ENCODE measurements around the gene C10orf120. TPM values are rescaled to one million over a fixed set of nuclear protein-coding genes. Genes with fewer than 3 reads are reported as not detected.

The C10orf120 gene
- polyA plus RNA-seq (2013, experiment 1 of 2; ENCODE audit: insufficient read length): not detected
- polyA plus RNA-seq (2013, experiment 2 of 2; ENCODE audit: insufficient read length): not detected

GRCh38 chr10:122699796-122700455 lies at the start of gene C10orf120:
C10orf120 (minus strand) TSS chr10:122699846; CDS start chr10:122699790, 56 bp downstream.
- DNase-seq: no peak

DNA sequence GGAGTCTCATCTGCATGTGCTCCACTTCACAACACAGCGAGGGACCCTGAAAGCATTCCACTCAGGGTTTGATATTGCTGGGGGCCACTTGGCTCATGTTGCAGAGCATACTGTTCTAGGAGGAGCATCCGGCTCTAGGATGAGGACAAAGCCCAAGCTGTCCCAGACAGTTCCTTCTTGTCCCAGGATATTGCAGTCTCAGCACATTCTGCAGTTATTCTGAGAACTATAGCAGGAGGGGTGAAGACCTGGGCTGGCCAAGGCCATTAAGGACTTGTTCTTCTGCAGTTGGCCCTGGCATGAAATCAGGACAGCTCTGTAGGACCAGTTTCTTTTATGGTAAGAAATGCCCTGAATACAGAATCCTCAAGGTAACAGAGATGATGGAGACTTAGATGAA lies 48.9 kb upstream of the C10orf120 start:
- DNase-seq: no peak

GRCh38 chr10:122746408-122746807 lies 46.8 kb upstream of the C10orf120 start:
- DNase-seq: no peak

DNA sequence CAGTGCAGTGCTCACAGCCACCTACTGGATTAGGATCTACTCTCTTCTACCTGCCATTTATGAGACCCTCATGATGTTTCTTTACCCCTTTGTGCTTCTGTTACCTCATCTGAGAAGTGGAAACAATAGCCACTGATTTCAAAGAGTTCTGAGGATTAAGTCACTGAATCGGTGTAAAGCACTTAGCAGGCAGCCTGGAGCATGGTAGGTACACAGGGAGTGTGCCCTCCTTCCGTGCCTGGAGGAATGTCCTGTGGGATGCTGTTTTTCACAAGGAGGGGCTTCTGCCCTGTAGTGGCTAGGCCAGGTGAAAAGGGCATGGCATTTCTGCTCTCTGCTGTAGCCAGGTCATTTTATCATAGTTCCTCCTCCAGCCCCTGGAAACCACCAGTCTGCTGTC lies 44.6 kb upstream of the C10orf120 start:
- DNase-seq: no peak

GRCh38 chr10:122740640-122741039 lies 41.0 kb upstream of the C10orf120 start:
- DNase-seq: no peak

- DNase-seq: no peak
Observed at GRCh38 chr10:122738031-122738430, 38.4 kb upstream of the C10orf120 start.

DNA sequence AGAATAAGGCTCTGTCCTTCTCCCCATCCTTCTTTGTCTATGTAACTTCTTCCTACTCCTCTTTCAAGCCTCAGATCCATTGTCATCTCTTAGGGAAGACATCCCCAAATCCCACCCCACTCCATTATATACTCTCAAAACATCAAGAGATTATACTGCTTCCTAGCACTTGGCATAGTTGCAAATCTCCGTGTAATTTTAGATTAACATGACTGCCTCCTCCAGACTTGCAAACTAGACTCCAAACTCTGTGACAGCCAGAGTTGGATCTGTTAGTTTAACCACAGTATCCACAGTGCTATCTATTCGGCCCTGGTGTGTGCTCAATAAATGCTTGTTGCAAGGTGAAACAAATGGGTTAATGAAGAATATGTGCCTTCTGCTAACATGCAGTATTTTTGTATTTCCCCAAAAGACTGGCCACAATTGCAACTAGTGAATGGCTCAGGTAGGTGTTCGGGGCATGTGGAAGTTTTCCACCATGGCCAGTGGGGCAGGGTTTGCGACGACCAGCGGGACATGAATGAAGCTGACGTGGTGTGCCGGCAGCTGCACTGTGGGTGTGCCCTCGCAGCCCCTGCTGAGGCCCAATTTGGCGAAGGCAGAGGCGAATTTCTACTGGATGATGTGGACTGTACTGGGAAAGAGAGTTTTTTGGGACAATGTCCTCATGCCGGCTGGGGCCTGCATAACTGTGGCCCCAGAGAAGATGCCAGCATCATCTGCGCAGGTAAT lies 34.5 kb upstream of the C10orf120 start:
- no peak for DNase-seq

- no peak for DNase-seq
Observed at GRCh38 chr10:122733443-122733842, 33.8 kb upstream of the C10orf120 start.

- no peak for DNase-seq
Observed at GRCh38 chr10:122730238-122730637, 30.6 kb upstream of the C10orf120 start.

GRCh38 chr10:122729126-122729525 lies 29.5 kb upstream of the C10orf120 start:
- DNase-seq: no peak

- no peak for DNase-seq
Observed at GRCh38 chr10:122727426-122727825, 27.8 kb upstream of the C10orf120 start.

- no peak for DNase-seq
Observed at GRCh38 chr10:122725768-122726167, 26.1 kb upstream of the C10orf120 start.

DNA sequence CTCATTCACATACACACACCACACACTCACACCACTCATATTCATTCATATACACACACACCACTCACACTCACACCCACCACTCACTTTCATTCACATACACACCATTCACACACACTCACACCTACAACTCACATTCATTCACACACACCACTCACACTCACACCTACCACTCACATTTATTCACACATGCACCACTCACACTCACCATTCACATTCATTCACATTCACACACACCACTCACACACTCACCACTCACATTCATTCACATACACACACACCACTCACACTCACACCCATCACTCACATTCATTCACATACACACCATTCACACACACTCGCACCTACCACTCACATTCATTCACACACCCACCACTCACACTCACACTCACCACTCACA lies 25.4 kb upstream of the C10orf120 start:
- no peak for DNase-seq

- DNase-seq: no peak
Observed at GRCh38 chr10:122721111-122721510, 21.5 kb upstream of the C10orf120 start.

DNA sequence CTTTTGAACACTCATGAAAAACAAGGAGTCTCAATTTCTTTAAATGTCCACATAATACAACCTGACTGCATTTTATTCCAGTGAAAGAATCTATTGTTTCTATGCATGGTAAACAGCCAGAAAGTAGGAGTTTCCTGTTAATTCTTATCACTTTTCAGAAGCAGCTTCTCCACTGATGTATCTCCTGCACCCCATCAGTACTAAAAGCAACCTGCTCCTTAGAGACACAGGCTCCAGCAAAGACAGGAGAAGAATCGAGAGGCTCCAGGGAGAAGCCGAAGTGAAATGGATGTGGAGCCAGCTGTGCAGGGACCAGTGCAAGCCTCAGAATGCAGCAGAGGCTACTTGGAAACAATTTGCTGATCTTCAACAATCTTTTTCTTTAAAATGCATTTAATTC lies 16.4 kb upstream of the C10orf120 start:
- DNase-seq: no peak

DNA sequence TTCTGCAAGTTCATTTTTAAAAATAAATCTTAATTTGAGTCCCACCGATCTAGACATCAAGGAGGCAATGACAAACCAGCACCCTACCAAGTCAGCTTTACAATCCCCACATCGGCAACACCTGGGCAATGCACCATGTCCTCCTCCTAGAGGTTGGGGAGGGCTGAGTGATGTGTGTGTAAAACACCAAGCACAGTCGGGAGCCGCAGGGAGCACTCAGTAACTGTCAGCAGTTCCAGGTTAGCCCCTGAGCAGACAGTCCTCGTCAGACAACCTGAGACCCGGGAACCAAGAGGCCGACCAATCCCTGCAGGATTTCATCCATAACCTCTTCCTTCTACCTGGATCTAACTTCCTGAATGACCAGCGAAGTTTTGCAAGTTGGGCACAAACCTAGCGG lies 15.9 kb upstream of the C10orf120 start:
- DNase-seq: no peak

GRCh38 chr10:122713091-122713885 lies 13.6 kb upstream of the C10orf120 start:
- no peak for DNase-seq

GRCh38 chr10:122710576-122710975 lies 10.9 kb upstream of the C10orf120 start:
- no peak for DNase-seq

GRCh38 chr10:122709971-122710370 lies 10.3 kb upstream of the C10orf120 start:
- DNase-seq: no peak

DNA sequence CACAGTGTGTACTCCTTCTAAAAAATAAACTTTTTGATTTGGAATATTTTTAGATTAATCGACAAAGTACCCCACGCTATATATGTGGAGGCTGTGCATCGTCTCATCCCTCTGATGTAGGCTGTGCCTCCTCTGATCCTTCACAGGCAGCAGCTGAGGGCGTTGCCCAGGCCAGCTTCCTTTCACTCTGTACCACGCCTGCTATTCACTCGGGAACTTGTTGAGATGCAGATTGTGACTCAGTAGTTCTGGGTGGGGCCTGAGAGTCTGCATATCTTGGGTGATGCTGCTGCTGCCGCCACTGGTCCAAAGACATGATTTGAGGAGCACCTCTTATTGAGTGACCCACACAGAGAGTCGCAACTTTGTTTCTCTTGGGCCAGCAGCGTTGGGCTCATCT lies 7.9 kb upstream of the C10orf120 start:
- DNase-seq: no peak

GRCh38 chr10:122706947-122707346 lies 7.3 kb upstream of the C10orf120 start:
- no peak for DNase-seq

- DNase-seq: no peak
Observed at GRCh38 chr10:122706467-122706866, 6.8 kb upstream of the C10orf120 start.

Measured in fibroblast of skin of abdomen (primary cell).